ENCODE measurements around the gene SNRNP35. TPM values are rescaled to one million over a fixed set of nuclear protein-coding genes. Genes with fewer than 3 reads are reported as not detected.

SNRNP35 gene
- 18.8 to 23.1 TPM (median 21.0 TPM) in 5 replicates for total RNA-seq (2022; extraction: Qiagen RNA extraction; ENCODE audit: low read depth)

GRCh38 chr12:123457980-123458779, at the start of gene SNRNP35:
Gene SNRNP35, plus strand, starts transcription at chr12:123458139. Its CDS starts 7,402 bp downstream, at chr12:123465541.

GRCh38 chr12:123436017-123436964, 21.6 kb upstream of the SNRNP35 start, which contains the start of gene RILPL2:
Gene RILPL2, minus strand, starts transcription at chr12:123436684. Its CDS starts 264 bp downstream, at chr12:123436420.

Other genes starting within 250 kb of the SNRNP35 start
- gene MPHOSPH9, start 225.0 kb upstream of the SNRNP35 start, total RNA-seq (2022; extraction: Qiagen RNA extraction; ENCODE audit: low read depth), result 20.0 to 35.7 TPM (median 23.9 TPM) in 5 replicates
- gene MTRFR, start 224.7 kb upstream of the SNRNP35 start, total RNA-seq (2022; extraction: Qiagen RNA extraction; ENCODE audit: low read depth), result 12.9 to 19.0 TPM (median 15.9 TPM) in 5 replicates
- gene CDK2AP1, start 186.3 kb upstream of the SNRNP35 start, total RNA-seq (2022; extraction: Qiagen RNA extraction; ENCODE audit: low read depth), result 84.5 to 182 TPM (median 157 TPM) in 5 replicates
- 17.0 to 29.4 TPM (median 24.2 TPM) in 5 replicates for gene SBNO1, start 93.3 kb upstream of the SNRNP35 start, total RNA-seq (2022; extraction: Qiagen RNA extraction; ENCODE audit: low read depth)
- 57.6 to 67.2 TPM (median 60.3 TPM) in 5 replicates for gene KMT5A, start 74.0 kb upstream of the SNRNP35 start, total RNA-seq (2022; extraction: Qiagen RNA extraction; ENCODE audit: low read depth)
- 1.5 to 2.1 TPM (median 1.7 TPM) in 5 replicates for gene RILPL2, start 21.5 kb upstream of the SNRNP35 start, total RNA-seq (2022; extraction: Qiagen RNA extraction; ENCODE audit: low read depth)
- 7.4 to 15.6 TPM (median 14.1 TPM) in 5 replicates for gene RILPL1, start 75.6 kb downstream of the SNRNP35 start, total RNA-seq (2022; extraction: Qiagen RNA extraction; ENCODE audit: low read depth)
- gene TMED2, start 126.4 kb downstream of the SNRNP35 start, total RNA-seq (2022; extraction: Qiagen RNA extraction; ENCODE audit: low read depth), result 142 to 197 TPM (median 194 TPM) in 5 replicates
- 30.7 to 36.3 TPM (median 33.3 TPM) in 5 replicates for gene DDX55, start 144.0 kb downstream of the SNRNP35 start, total RNA-seq (2022; extraction: Qiagen RNA extraction; ENCODE audit: low read depth)
- gene EIF2B1, start 175.5 kb downstream of the SNRNP35 start, total RNA-seq (2022; extraction: Qiagen RNA extraction; ENCODE audit: low read depth), result 30.5 to 40.3 TPM (median 33.0 TPM) in 5 replicates
- 17.2 to 38.8 TPM (median 27.2 TPM) in 5 replicates for gene GTF2H3, start 175.7 kb downstream of the SNRNP35 start, total RNA-seq (2022; extraction: Qiagen RNA extraction; ENCODE audit: low read depth)
- gene TCTN2, start 213.0 kb downstream of the SNRNP35 start, total RNA-seq (2022; extraction: Qiagen RNA extraction; ENCODE audit: low read depth), result 11.1 to 14.6 TPM (median 13.6 TPM) in 5 replicates

Data from A549 treated with ZK216348 at 1 μM for 4 hours (cell line).